Measurements from ENCODE around the gene PPP1R10.

PPP1R10 gene

GRCh38 chr6:30626484-30627366 lies 9.7 kb upstream of the PPP1R10 start, which contains the start of gene ATAT1:
Gene ATAT1, plus strand, starts transcription at chr6:30626874.
- peak within 1 kb of the TSS; percentile 17 for H2AFZ ChIP-seq (ENCODE audit: low read depth, low read length, severe bottlenecking)
- peak within 1 kb of the TSS; percentile 11; the same call in 1 of the 2 replicates for H3K27ac ChIP-seq (ENCODE audit: low read depth, low read length)
- H3K36me3 ChIP-seq (ENCODE audit: low read length): peaks cover 20% of the 10 kb centered on the region; the same call in 1 of the 2 replicates
- H3F3A ChIP-seq (ENCODE audit: insufficient read depth): peaks cover 30% of the 10 kb centered on the region
- H3K4me3 ChIP-seq (ENCODE audit: insufficient read depth, low read length, poor library complexity, severe bottlenecking): peak within 1 kb of the TSS; percentile 70
- TF ChIP-seq CTCF (IDR thresholded peaks at IDR 0.05; ENCODE audit: insufficient read depth, low read length, poor library complexity, severe bottlenecking) (peak; percentile 72), EZH2phosphoT487 (conservative IDR thresholded peaks at IDR 0.05; ENCODE audit: low read length) (no peak)
- H3K9me3 ChIP-seq (ENCODE audit: insufficient read depth, low read length): no peaks in the 10 kb centered on the region
- H3K9ac ChIP-seq (ENCODE audit: low read length): peak within 1 kb of the TSS; percentile 64
- H3K27me3 ChIP-seq (ENCODE audit: low read length): no peaks in the 10 kb centered on the region
- peak within 1 kb of the TSS; percentile 60 for H3K4me2 ChIP-seq (ENCODE audit: low read depth, low read length, poor library complexity, severe bottlenecking)
- H4K20me1 ChIP-seq (ENCODE audit: low read depth, low read length): no peaks in the 10 kb centered on the region
- H3K79me2 ChIP-seq (ENCODE audit: insufficient read depth, low read length): no peaks in the 10 kb centered on the region
- no peaks in the 10 kb centered on the region for H3K9me2 ChIP-seq (replicated peaks; ENCODE audit: insufficient read depth, low read length)

DNA sequence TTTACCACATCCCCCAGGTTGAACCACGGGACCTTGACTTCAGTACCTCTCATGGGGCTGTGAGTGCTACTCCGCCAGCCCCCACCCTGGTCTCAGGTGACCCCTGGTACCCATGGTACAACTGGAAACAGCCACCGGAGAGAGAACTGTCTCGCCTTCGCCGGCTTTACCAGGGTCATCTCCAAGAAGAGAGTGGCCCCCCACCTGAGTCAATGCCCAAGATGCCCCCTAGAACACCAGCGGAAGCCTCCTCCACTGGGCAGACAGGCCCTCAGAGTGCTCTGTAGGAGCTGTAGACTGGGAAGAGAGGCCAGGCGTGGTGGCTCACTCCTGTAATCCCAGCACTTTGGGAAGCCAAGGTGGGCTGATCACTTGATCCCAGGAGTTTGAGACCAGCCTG lies 8.5 kb upstream of the PPP1R10 start:
- H2AFZ ChIP-seq (ENCODE audit: low read depth, low read length, severe bottlenecking): no peak overlapping the region
- peaks cover 30% of the 10 kb centered on the region for H3F3A ChIP-seq (ENCODE audit: insufficient read depth)
- H3K9ac ChIP-seq (ENCODE audit: low read length): no peak overlapping the region
- H3K27me3 ChIP-seq (ENCODE audit: low read length): no peaks in the 10 kb centered on the region
- H4K20me1 ChIP-seq (ENCODE audit: low read depth, low read length): no peaks in the 10 kb centered on the region
- peaks cover 22% of the 10 kb centered on the region; the same call in 1 of the 2 replicates for H3K36me3 ChIP-seq (ENCODE audit: low read length)
- H3K79me2 ChIP-seq (ENCODE audit: insufficient read depth, low read length): no peaks in the 10 kb centered on the region
- no peak for TF ChIP-seq EZH2phosphoT487 (conservative IDR thresholded peaks at IDR 0.05; ENCODE audit: low read length)
- TF ChIP-seq CTCF (IDR thresholded peaks at IDR 0.05; ENCODE audit: insufficient read depth, low read length, poor library complexity, severe bottlenecking): no peak
- no peaks in the 10 kb centered on the region for H3K9me2 ChIP-seq (replicated peaks; ENCODE audit: insufficient read depth, low read length)
- no peak overlapping the region for H3K4me3 ChIP-seq (ENCODE audit: insufficient read depth, low read length, poor library complexity, severe bottlenecking)
- H3K27ac ChIP-seq (ENCODE audit: low read depth, low read length): no peak overlapping the region
- H3K9me3 ChIP-seq (ENCODE audit: insufficient read depth, low read length): no peaks in the 10 kb centered on the region
- H3K4me2 ChIP-seq (ENCODE audit: low read depth, low read length, poor library complexity, severe bottlenecking): no peak overlapping the region

- Histone ChIP-seq H3K9me3 (ENCODE audit: insufficient read depth, low read length) (no peaks in the 10 kb centered on the region), H3K27me3 (ENCODE audit: low read length) (no peaks in the 10 kb centered on the region), H3K27ac (ENCODE audit: low read depth, low read length) (no peak overlapping the region), H3K9ac (ENCODE audit: low read length) (peak overlapping the region; percentile 93; the same call in 1 of the 2 replicates), H2AFZ (ENCODE audit: low read depth, low read length, severe bottlenecking) (no peak overlapping the region), H3K36me3 (ENCODE audit: low read length) (peaks cover 34% of the 10 kb centered on the region), H3K4me3 (ENCODE audit: insufficient read depth, low read length, poor library complexity, severe bottlenecking) (no peak overlapping the region), H3K79me2 (ENCODE audit: insufficient read depth, low read length) (peaks cover 35% of the 10 kb centered on the region), H3K9me2 (replicated peaks; ENCODE audit: insufficient read depth, low read length) (no peaks in the 10 kb centered on the region), H3F3A (ENCODE audit: insufficient read depth) (peaks cover 34% of the 10 kb centered on the region), H3K4me2 (ENCODE audit: low read depth, low read length, poor library complexity, severe bottlenecking) (peak overlapping the region; percentile 86), H4K20me1 (ENCODE audit: low read depth, low read length) (no peaks in the 10 kb centered on the region)
- TF ChIP-seq CTCF (IDR thresholded peaks at IDR 0.05; ENCODE audit: insufficient read depth, low read length, poor library complexity, severe bottlenecking) (no peak), EZH2phosphoT487 (conservative IDR thresholded peaks at IDR 0.05; ENCODE audit: low read length) (no peak)
Observed at GRCh38 chr6:30619561-30619960, 2.5 kb upstream of the PPP1R10 start.
